ENCODE results near the gene ARID1B. TPM values are rescaled to one million over a fixed set of nuclear protein-coding genes. Genes with fewer than 3 reads are reported as not detected.

The ARID1B gene
- total and polyA plus RNA-seq, 4 donors = 7.0 to 49.0 (median 24.2) TPM

DNA sequence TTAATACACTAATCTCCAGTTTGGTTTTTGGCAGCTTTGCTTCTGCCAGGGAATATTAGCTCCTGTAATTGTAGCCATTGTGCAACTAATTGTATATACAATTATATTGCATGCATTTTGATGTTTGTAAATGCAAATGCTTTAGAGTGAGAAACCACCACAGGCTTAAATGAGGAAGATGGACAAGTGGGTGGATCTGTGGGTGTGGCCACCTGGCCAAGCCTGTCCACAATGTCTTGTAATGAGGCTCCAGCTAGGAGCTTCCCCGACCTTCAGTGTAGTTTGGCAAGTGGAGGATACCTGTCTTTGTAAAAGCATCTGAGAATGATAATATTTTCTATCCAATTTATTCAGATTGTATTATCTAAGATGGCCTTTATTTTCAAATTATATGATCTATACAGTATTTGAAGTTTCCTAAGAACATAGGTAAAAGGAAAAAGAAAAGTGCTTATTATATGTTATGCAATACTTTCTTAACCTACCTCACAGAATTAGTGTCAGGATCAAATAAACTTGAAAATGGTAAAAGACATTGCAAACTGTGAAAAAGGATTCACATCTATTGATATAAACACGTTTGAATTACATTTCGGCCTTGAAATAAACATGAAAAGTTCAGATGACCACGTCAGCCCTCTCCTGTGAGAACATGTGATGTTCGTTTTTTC is 49.3 kb upstream of the ARID1B start (continued):
- TF ChIP-seq REST (IDR thresholded peaks at IDR 0.05) (no peak), HNF4G (IDR thresholded peaks at IDR 0.05) (no peak), RXRA (IDR thresholded peaks at IDR 0.05) (no peak), RAD21 (IDR thresholded peaks at IDR 0.05) (no peak), JUND (IDR thresholded peaks at IDR 0.05) (no peak), YY1 (IDR thresholded peaks at IDR 0.05) (no peak)
- TF ChIP-seq, protein P1, sequence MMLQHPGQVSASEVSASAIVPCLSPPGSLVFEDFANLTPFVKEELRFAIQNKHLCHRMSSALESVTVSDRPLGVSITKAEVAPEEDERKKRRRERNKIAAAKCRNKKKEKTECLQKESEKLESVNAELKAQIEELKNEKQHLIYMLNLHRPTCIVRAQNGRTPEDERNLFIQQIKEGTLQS (IDR thresholded peaks at IDR 0.05) = no peak
- TF ChIP-seq, protein P2, sequence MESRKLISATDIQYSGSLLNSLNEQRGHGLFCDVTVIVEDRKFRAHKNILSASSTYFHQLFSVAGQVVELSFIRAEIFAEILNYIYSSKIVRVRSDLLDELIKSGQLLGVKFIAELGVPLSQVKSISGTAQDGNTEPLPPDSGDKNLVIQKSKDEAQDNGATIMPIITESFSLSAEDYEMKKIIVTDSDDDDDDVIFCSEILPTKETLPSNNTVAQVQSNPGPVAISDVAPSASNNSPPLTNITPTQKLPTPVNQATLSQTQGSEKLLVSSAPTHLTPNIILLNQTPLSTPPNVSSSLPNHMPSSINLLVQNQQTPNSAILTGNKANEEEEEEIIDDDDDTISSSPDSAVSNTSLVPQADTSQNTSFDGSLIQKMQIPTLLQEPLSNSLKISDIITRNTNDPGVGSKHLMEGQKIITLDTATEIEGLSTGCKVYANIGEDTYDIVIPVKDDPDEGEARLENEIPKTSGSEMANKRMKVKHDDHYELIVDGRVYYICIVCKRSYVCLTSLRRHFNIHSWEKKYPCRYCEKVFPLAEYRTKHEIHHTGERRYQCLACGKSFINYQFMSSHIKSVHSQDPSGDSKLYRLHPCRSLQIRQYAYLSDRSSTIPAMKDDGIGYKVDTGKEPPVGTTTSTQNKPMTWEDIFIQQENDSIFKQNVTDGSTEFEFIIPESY (IDR thresholded peaks at IDR 0.05) = no peak

GRCh38 chr6:156729248-156729647 is 47.9 kb upstream of the ARID1B start:
- no peak for DNase-seq (ENCODE audit: low spot score)
- no peaks in the 10 kb centered on the region for H3K9me3 ChIP-seq (ENCODE audit: control insufficient read depth in 4 of 4, low read length in 3 of 4)
- H3K9ac ChIP-seq (ENCODE audit: low read depth in 1 of 2, low read length in 2 of 2) = no peak overlapping the region
- 84% methylated on average over 2 of the region's 2 CpGs for WGBS
- TF ChIP-seq RXRA (IDR thresholded peaks at IDR 0.05) = no peak
- TF ChIP-seq REST (IDR thresholded peaks at IDR 0.05) = no peak
- TF ChIP-seq GABPA (IDR thresholded peaks at IDR 0.05 in 1 of 2, conservative IDR thresholded peaks at IDR 0.05 in 1 of 2) = no peak
- TF ChIP-seq YY1 (IDR thresholded peaks at IDR 0.05) = no peak
- TF ChIP-seq HNF4A (conservative IDR thresholded peaks at IDR 0.05) = no peak
- no peak for TF ChIP-seq SP1 (IDR thresholded peaks at IDR 0.05)
- TF ChIP-seq HNF4G (IDR thresholded peaks at IDR 0.05) = no peak
- TF ChIP-seq FOXA2 (IDR thresholded peaks at IDR 0.05) = no peak
- TF ChIP-seq NR2F2 (IDR thresholded peaks at IDR 0.05) = no peak
- TF ChIP-seq, protein P3, sequence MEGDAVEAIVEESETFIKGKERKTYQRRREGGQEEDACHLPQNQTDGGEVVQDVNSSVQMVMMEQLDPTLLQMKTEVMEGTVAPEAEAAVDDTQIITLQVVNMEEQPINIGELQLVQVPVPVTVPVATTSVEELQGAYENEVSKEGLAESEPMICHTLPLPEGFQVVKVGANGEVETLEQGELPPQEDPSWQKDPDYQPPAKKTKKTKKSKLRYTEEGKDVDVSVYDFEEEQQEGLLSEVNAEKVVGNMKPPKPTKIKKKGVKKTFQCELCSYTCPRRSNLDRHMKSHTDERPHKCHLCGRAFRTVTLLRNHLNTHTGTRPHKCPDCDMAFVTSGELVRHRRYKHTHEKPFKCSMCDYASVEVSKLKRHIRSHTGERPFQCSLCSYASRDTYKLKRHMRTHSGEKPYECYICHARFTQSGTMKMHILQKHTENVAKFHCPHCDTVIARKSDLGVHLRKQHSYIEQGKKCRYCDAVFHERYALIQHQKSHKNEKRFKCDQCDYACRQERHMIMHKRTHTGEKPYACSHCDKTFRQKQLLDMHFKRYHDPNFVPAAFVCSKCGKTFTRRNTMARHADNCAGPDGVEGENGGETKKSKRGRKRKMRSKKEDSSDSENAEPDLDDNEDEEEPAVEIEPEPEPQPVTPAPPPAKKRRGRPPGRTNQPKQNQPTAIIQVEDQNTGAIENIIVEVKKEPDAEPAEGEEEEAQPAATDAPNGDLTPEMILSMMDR (IDR thresholded peaks at IDR 0.05; ENCODE audit: low read depth, low read length, missing input control) = no peak
- no peak for TF ChIP-seq FOXA1 (IDR thresholded peaks at IDR 0.05)
- TF ChIP-seq, protein P4, sequence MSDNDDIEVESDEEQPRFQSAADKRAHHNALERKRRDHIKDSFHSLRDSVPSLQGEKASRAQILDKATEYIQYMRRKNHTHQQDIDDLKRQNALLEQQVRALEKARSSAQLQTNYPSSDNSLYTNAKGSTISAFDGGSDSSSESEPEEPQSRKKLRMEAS (IDR thresholded peaks at IDR 0.05) = no peak
- TF ChIP-seq TAF1 (conservative IDR thresholded peaks at IDR 0.05) = no peak
- no peak for TF ChIP-seq EGR1 (IDR thresholded peaks at IDR 0.05; ENCODE audit: low read depth in 2 of 2)
- TF ChIP-seq JUND (IDR thresholded peaks at IDR 0.05) = no peak
- no peak for TF ChIP-seq RAD21 (IDR thresholded peaks at IDR 0.05)
- TF ChIP-seq, protein P2 (IDR thresholded peaks at IDR 0.05) = no peak
- TF ChIP-seq, protein P1 (IDR thresholded peaks at IDR 0.05) = no peak
- H3K4me1 ChIP-seq (ENCODE audit: control insufficient read depth in 4 of 4, insufficient read depth in 4 of 4, low read length in 3 of 4) = no peaks in the 10 kb centered on the region
- H3K4me3 ChIP-seq (ENCODE audit: low read depth in 1 of 3, low read length in 3 of 3) = no peak overlapping the region
- H3K27me3 ChIP-seq (ENCODE audit: control insufficient read depth in 4 of 4, insufficient read depth in 4 of 4, low read length in 3 of 4) = no peaks in the 10 kb centered on the region
- H3K27ac ChIP-seq (ENCODE audit: low read depth in 1 of 2, low read length in 2 of 2) = no peak overlapping the region
- no peaks in the 10 kb centered on the region for H3K36me3 ChIP-seq (ENCODE audit: control insufficient read depth in 4 of 4, insufficient read depth in 3 of 4, low read depth in 1 of 4, low read length in 3 of 4)

All from liver (tissue), 9 donors.